ENCODE data around the gene RNASET2. TPM values are rescaled to one million over a fixed set of nuclear protein-coding genes. Genes with fewer than 3 reads are reported as not detected.

Gene RNASET2
- total RNA-seq, 1 donor from 2014 or later = 22.0 TPM

DNA sequence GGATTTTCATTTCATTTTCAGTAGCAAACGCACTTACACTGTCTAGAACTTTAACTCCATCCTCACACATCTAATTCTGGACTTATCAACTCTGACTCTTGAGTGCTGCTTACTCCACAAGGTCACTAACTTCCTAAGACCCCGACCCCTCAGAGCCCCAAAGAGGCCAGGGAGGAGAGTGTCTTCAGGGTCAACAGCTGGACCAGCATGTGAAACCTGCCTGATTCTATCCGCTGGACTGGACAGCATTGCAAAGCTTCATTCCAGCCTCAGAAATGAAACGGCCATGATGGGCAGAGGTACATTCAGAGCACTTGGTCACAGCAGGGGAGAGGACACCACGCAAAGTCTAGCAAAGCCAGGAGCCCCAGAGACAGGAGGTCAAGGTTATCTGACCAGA is 9.1 kb downstream of the RNASET2 start:
- Histone ChIP-seq H4K20me1 (ENCODE audit: insufficient read depth, low read length) (no peaks in the 10 kb centered on the region), H3K36me3 (ENCODE audit: insufficient read depth, low read length) (no peaks in the 10 kb centered on the region), H3K27me3 (ENCODE audit: insufficient read depth, low read length) (no peaks in the 10 kb centered on the region), H2AFZ (ENCODE audit: low read depth, low read length) (no peak overlapping the region), H3K9ac (ENCODE audit: low read length) (no peak overlapping the region), H3K4me1 (ENCODE audit: insufficient read depth, low read length) (no peaks in the 10 kb centered on the region), H3K27ac (ENCODE audit: low read depth, low read length) (no peak overlapping the region), H3K4me2 (ENCODE audit: low read length) (no peak overlapping the region), H3K79me2 (ENCODE audit: insufficient read depth, low read length) (no peaks in the 10 kb centered on the region), H3K4me3 (ENCODE audit: insufficient read depth, low read depth, low read length) (no peak overlapping the region), H3K9me3 (ENCODE audit: insufficient read depth, low read depth, low read length) (no peaks in the 10 kb centered on the region)
- no peak overlapping the region for H3K4me3 Mint-ChIP-seq (ENCODE audit: unreplicated experiment)
- H3K27me3 Mint-ChIP-seq (ENCODE audit: low read depth, unreplicated experiment) = no peaks in the 10 kb centered on the region
- DNase-seq (ENCODE audit: low read depth) (no peak), FAIRE-seq (no peak)
- peaks cover 11% of the 10 kb centered on the region for H3K36me3 Mint-ChIP-seq (ENCODE audit: low read depth, unreplicated experiment)
- H3K27ac Mint-ChIP-seq (ENCODE audit: unreplicated experiment) = no peak overlapping the region
- peaks cover 2% of the 10 kb centered on the region for H3K9me3 Mint-ChIP-seq (ENCODE audit: unreplicated experiment)
- no peak for TF ChIP-seq EZH2 (IDR thresholded peaks at IDR 0.05; ENCODE audit: insufficient read depth, low read length)
- TF ChIP-seq, protein P1, sequence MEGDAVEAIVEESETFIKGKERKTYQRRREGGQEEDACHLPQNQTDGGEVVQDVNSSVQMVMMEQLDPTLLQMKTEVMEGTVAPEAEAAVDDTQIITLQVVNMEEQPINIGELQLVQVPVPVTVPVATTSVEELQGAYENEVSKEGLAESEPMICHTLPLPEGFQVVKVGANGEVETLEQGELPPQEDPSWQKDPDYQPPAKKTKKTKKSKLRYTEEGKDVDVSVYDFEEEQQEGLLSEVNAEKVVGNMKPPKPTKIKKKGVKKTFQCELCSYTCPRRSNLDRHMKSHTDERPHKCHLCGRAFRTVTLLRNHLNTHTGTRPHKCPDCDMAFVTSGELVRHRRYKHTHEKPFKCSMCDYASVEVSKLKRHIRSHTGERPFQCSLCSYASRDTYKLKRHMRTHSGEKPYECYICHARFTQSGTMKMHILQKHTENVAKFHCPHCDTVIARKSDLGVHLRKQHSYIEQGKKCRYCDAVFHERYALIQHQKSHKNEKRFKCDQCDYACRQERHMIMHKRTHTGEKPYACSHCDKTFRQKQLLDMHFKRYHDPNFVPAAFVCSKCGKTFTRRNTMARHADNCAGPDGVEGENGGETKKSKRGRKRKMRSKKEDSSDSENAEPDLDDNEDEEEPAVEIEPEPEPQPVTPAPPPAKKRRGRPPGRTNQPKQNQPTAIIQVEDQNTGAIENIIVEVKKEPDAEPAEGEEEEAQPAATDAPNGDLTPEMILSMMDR (IDR thresholded peaks at IDR 0.05; ENCODE audit: insufficient read depth, low read depth, low read length) = no peak
- H3K4me1 Mint-ChIP-seq (ENCODE audit: low read depth, unreplicated experiment) = no peaks in the 10 kb centered on the region

DNA sequence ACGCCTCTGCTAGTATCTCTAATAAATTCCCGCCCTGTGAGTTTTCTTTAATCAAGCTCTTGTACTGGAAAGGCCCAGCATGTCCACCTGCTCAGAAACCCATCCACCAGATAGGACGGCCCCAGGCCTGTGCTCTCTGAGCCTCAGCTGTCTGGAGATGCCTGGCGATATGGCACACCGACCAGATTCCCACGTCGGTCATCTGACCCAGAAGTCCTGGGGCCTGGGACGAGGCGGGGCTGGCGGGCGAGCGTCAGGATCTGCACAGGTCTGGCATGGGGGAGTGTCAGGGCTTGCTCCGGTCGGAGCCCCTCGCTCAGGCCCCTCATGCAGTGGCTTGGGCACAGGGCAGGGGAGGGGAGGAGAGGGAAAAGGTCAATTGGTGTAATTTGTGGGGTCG is 10.2 kb downstream of the RNASET2 start:
- H3K4me1 Mint-ChIP-seq (ENCODE audit: low read depth, unreplicated experiment) = no peaks in the 10 kb centered on the region
- H3K36me3 Mint-ChIP-seq (ENCODE audit: low read depth, unreplicated experiment) = peaks cover 11% of the 10 kb centered on the region
- Histone ChIP-seq H3K4me3 (ENCODE audit: insufficient read depth, low read depth, low read length) (no peak overlapping the region), H3K9me3 (ENCODE audit: insufficient read depth, low read depth, low read length) (no peaks in the 10 kb centered on the region), H3K4me2 (ENCODE audit: low read length) (no peak overlapping the region), H3K9ac (ENCODE audit: low read length) (no peak overlapping the region), H4K20me1 (ENCODE audit: insufficient read depth, low read length) (no peaks in the 10 kb centered on the region), H3K4me1 (ENCODE audit: insufficient read depth, low read length) (no peaks in the 10 kb centered on the region), H3K36me3 (ENCODE audit: insufficient read depth, low read length) (no peaks in the 10 kb centered on the region), H3K79me2 (ENCODE audit: insufficient read depth, low read length) (no peaks in the 10 kb centered on the region), H3K27me3 (ENCODE audit: insufficient read depth, low read length) (no peaks in the 10 kb centered on the region), H3K27ac (ENCODE audit: low read depth, low read length) (no peak overlapping the region), H2AFZ (ENCODE audit: low read depth, low read length) (no peak overlapping the region)
- H3K27me3 Mint-ChIP-seq (ENCODE audit: low read depth, unreplicated experiment) = no peaks in the 10 kb centered on the region
- H3K4me3 Mint-ChIP-seq (ENCODE audit: unreplicated experiment) = no peak overlapping the region
- FAIRE-seq (no peak), DNase-seq (ENCODE audit: low read depth) (no peak)
- H3K9me3 Mint-ChIP-seq (ENCODE audit: unreplicated experiment) = peaks cover 2% of the 10 kb centered on the region
- H3K27ac Mint-ChIP-seq (ENCODE audit: unreplicated experiment) = no peak overlapping the region
- TF ChIP-seq, protein P1 (IDR thresholded peaks at IDR 0.05; ENCODE audit: insufficient read depth, low read depth, low read length) = no peak
- no peak for TF ChIP-seq EZH2 (IDR thresholded peaks at IDR 0.05; ENCODE audit: insufficient read depth, low read length)

DNA sequence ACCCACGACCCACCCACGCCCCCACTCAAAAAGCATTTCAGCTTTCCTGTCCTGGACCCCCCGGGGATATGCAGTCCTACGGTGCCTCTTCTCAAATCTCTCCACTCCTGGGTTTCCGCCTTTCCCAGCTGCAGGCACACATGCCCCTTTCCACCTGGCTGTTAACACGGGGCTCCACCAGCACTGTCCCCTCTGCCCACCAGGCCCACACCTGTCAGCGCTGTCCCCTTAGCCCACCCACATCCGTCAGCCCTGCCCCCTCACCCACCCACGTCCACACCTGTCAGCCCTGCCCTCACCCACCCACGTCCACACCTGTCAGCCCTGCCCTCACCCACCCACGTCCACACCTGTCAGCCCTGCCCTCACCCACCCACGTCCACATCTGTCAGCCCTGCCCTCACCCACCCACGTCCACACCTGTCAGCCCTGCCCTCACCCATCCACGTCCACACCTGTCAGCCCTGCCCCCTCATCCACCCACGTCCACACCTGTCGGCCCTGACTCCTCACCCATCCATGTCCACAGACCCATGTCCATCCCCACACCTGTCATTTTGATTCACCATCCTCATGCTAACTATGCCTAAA is 11.6 kb downstream of the RNASET2 start:
- Histone ChIP-seq H3K9ac (ENCODE audit: low read length) (no peak overlapping the region), H3K9me3 (ENCODE audit: insufficient read depth, low read depth, low read length) (no peaks in the 10 kb centered on the region), H3K4me3 (ENCODE audit: insufficient read depth, low read depth, low read length) (no peak overlapping the region), H3K27ac (ENCODE audit: low read depth, low read length) (no peak overlapping the region), H3K4me2 (ENCODE audit: low read length) (no peak overlapping the region), H3K4me1 (ENCODE audit: insufficient read depth, low read length) (peaks cover 5% of the 10 kb centered on the region), H3K36me3 (ENCODE audit: insufficient read depth, low read length) (no peaks in the 10 kb centered on the region), H4K20me1 (ENCODE audit: insufficient read depth, low read length) (no peaks in the 10 kb centered on the region), H3K79me2 (ENCODE audit: insufficient read depth, low read length) (no peaks in the 10 kb centered on the region), H3K27me3 (ENCODE audit: insufficient read depth, low read length) (no peaks in the 10 kb centered on the region), H2AFZ (ENCODE audit: low read depth, low read length) (no peak overlapping the region)
- Mint-ChIP-seq H3K9me3 (ENCODE audit: unreplicated experiment) (no peaks in the 10 kb centered on the region), H3K4me1 (ENCODE audit: low read depth, unreplicated experiment) (peaks cover 7% of the 10 kb centered on the region), H3K36me3 (ENCODE audit: low read depth, unreplicated experiment) (peaks cover 6% of the 10 kb centered on the region), H3K27me3 (ENCODE audit: low read depth, unreplicated experiment) (no peaks in the 10 kb centered on the region), H3K27ac (ENCODE audit: unreplicated experiment) (no peak overlapping the region), H3K4me3 (ENCODE audit: unreplicated experiment) (no peak overlapping the region)
- DNase-seq (ENCODE audit: low read depth) (no peak), FAIRE-seq (no peak)
- TF ChIP-seq, protein P1 (IDR thresholded peaks at IDR 0.05; ENCODE audit: insufficient read depth, low read depth, low read length) = no peak
- no peak for TF ChIP-seq EZH2 (IDR thresholded peaks at IDR 0.05; ENCODE audit: insufficient read depth, low read length)

Data from astrocyte (in vitro differentiated cells and primary cell).